Activated CD8-positive, alpha-beta memory T cell treated with anti-CD3 and anti-CD28 coated beads, Interleukin-2, amount 50 U/mL, for 24 hours (primary cell): ENCODE measurements around the gene BNIP2.
"Not testable (repeated sequence)": the region's sequence is repeated elsewhere in the genome, so short reads cannot be mapped to it uniquely, and the experiment has no call there.

Experiments
- DNase-seq: peaks from one replicate; pipeline ENCODE4 v3.0.0-alpha.2; 2020; ENCODE audit errors: extremely low read depth

BNIP2 gene

GRCh38 chr15:59688782-59689625 lies at the start of gene BNIP2:
Gene BNIP2 (minus strand): TSS chr15:59689320. CDS start chr15:59682457, 6,863 bp downstream.
- DNase-seq = peak; percentile 97

GRCh38 chr15:59738676-59739075 lies 49.6 kb upstream of the BNIP2 start:
- DNase-seq = no peak

GRCh38 chr15:59736181-59736580 lies 47.1 kb upstream of the BNIP2 start:
- DNase-seq = no peak

GRCh38 chr15:59725151-59725486 lies 36.0 kb upstream of the BNIP2 start:
- DNase-seq = no peak

- no peak for DNase-seq
Measured at GRCh38 chr15:59723687-59724346, 34.7 kb upstream of the BNIP2 start.

GRCh38 chr15:59722476-59722875 lies 33.4 kb upstream of the BNIP2 start:
- no peak for DNase-seq

GRCh38 chr15:59722037-59722436 lies 32.9 kb upstream of the BNIP2 start:
- DNase-seq = no peak

GRCh38 chr15:59721411-59721810 lies 32.3 kb upstream of the BNIP2 start:
- DNase-seq = no peak

GRCh38 chr15:59713177-59713576 lies 24.1 kb upstream of the BNIP2 start:
- DNase-seq = no peak

GRCh38 chr15:59711451-59712243 lies 22.5 kb upstream of the BNIP2 start:
- no peak for DNase-seq

GRCh38 chr15:59707619-59708018 lies 18.5 kb upstream of the BNIP2 start:
- DNase-seq = no peak

- no peak for DNase-seq
Measured at GRCh38 chr15:59703979-59704796, 15.1 kb upstream of the BNIP2 start.

- DNase-seq = no peak
Measured at GRCh38 chr15:59702351-59702750, 13.2 kb upstream of the BNIP2 start.

GRCh38 chr15:59701880-59702279 lies 12.8 kb upstream of the BNIP2 start:
- no peak for DNase-seq

GRCh38 chr15:59699810-59700431 lies 10.8 kb upstream of the BNIP2 start:
- DNase-seq = no peak

GRCh38 chr15:59698065-59698464 lies 8.9 kb upstream of the BNIP2 start:
- DNase-seq = not testable (repeated sequence)

GRCh38 chr15:59696332-59696731 lies 7.2 kb upstream of the BNIP2 start:
- no peak for DNase-seq

- no peak for DNase-seq
Measured at GRCh38 chr15:59694779-59695178, 5.7 kb upstream of the BNIP2 start.

- DNase-seq = no peak
Measured at GRCh38 chr15:59691194-59691805, 2.2 kb upstream of the BNIP2 start.

- DNase-seq = peak; percentile 5
Measured at GRCh38 chr15:59689626-59690236, 611 bp upstream of the BNIP2 start.
